NCI-H345 treated with DMSO at 0.1 percent for 48 hours (cell line): Measurements from ENCODE around the gene UGT2A1.

ENCODE experiments used
- DNase-seq: peaks from one replicate; lab custom pipeline; 2025; ENCODE audit not compliant: unreplicated experiment; lab: John Stamatoyannopoulos, UW

Gene UGT2A1

DNA sequence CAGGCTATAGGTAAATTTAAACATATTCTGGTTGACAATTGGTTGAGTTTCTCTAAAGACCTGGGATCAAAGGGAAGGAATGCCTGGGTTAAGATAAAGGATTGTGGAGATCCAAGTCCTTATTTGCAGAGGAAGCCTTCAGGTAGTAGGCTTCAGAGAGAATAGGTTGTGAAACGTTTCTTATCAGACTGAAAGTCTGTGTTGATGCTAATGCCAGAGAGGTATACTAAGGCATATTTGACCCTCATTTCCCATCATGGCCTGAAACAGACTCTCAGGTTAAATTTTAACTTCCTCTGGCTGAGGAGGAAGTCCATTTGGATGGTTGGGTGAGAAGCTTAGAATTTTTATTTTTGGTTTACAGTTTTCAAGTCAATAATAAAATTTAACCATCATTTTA is 61.7 kb downstream of the UGT2A1 start:
- DNase-seq, result no peak

DNA sequence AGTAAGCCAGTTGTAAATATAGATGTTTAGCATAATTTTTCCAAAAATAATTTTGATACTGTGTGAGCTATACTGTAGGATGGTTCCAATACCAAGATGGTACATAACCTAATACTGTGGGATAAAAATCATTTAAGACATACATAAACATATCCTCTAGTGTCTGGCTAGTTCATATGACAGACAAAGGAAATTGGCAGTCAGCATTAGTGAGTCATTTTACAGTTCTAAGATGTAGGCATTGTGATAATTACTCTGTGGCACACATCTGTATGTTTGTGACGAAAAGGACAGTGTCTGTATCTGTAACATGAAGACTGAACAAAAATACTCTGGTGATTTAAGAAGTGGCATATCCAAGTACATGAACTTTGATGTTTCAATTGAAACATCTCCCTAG is 63.2 kb downstream of the UGT2A1 start:
- DNase-seq, result no peak

DNA sequence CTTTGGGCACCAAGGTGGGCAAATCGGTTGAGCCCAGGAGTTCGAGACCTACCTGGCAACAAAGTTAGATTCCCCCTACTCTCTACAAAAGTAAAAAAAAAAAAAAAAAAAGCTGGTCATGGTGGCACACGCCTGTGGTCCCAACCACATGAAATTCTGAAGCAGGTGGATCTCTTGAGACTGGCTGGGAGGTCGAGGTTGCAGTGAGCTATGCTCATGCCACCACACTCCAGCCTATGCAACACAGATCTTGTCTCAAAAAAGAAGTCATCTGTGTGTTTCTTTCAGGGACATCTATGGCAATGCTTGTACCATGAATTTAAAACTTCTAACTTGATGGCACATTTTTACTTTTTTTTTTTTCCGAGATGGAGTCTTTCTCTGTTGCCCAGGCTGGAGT is 68.9 kb downstream of the UGT2A1 start:
- DNase-seq, result no peak

DNA sequence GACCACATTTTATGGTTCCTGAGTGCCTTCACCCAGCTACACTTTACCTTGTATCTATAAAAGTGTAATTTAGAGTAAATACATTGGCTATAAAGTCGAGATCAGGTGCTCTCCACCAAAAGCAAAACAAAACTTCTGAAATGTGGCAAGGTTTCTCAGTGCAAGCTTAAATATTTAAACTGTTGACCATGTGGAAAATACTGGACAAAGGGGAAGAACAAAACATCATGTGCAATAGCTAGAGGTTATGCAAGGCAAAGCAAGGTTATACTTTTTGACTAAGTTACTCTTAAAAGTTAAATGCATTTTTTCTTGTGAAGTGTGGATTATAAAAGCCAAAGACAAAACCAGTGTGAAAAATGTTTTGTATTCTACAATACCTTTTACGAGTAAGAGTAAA is 69.5 kb downstream of the UGT2A1 start:
- no peak for DNase-seq

DNA sequence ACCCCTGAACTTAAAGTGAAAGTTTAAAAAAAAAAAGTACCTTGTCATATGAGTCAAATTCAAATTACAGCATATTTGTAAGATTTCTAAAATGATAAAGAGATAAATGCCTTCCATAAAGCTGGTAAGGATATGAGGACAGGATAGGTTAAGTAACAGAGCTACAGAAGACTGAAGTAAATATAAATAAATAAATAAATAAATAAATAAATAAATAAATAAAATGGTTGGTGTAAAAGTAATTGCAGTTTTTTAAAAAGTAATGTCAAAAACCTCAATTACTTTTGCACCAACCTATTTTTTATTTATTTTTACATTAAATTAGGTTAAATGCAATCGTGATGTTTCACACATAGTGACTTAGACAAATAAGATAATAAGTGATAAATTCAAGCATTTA is 75.8 kb downstream of the UGT2A1 start:
- no peak for DNase-seq

DNA sequence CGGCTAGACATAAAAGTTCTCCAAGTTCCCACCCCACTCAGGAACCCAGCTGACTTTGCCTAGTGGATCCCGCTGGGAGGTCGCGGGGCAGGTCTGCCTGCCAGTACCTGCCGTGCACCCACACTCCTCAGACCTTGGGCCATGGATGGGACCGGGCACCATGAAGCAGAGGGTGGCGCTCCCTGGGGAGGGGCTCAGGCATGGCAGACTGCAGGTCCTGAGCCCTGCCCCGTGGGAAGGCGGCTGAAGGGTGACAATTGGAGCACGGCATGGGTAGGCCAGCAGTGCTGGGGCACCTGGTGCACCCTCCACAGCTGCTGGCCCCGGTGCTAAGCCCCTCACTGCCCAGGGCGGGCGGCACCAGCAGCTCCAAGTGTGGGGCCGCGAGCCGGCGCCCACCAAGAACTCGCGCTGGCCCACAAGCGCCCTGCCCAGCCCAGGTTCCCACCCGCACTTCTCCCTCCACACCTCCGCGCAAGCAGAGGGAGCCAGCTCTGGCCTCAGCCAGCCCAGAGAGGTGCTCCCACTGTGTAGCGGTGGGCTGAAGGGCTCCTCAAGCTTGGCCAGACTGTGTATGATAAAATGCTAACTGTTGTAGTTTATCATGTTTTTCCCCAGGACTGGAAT is 76.7 kb downstream of the UGT2A1 start:
- no peak for DNase-seq

DNA sequence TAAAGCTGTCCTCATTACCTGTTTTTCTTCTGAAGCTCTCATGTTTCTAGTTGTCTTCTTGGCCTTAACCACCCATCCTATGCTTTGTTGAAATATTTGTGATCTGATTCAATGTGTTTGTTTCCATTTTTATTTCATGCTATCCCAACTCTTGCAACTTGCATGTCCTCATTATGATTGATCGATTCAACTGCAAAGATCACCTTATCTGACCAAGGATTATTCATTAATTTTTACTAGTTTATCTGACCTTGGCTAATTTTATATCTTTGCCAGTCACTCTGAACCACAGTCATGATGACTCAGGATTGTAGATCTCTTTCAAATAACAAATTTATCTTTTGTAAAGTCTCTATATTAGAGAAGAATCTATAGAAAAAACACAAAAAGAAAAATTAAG is 84.3 kb downstream of the UGT2A1 start:
- no peak for DNase-seq

DNA sequence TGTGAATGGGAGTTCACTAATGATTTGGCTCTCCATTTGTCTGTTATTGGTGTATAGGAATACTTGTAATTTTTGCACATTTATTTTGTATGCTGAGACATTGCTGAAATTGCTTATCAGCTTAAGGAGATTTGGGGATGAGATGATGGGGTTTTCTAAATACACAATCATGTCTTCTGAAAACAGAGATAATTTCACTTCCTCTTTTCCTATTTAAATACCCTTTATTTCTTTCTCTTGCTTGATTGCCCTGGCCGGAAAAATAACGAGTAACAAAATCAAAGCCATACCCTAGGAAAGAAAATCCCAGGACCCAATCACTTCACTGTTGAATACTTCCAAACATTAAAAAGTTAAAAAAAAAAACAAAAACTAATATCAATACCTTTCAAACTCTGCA is 89.6 kb downstream of the UGT2A1 start:
- DNase-seq, result no peak

DNA sequence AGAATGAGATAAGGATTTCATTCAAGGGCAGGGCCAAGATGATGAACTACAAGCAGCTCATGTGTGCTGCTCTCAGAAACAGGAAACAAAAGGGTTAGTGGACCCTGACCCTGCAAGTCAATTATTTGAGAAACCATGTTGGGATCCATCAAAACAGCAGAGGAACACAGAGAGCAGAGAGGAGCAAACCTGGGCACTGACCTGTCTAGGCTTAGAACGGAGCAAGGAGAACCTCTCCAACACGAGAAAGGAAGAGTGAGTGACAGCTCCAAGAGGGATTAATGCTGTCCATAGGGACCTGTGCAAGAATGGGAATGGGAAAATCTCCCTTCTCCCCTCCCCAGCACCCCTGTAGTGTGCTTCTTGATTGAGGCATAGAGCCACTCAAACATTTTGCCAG is 103.4 kb downstream of the UGT2A1 start:
- no peak for DNase-seq

DNA sequence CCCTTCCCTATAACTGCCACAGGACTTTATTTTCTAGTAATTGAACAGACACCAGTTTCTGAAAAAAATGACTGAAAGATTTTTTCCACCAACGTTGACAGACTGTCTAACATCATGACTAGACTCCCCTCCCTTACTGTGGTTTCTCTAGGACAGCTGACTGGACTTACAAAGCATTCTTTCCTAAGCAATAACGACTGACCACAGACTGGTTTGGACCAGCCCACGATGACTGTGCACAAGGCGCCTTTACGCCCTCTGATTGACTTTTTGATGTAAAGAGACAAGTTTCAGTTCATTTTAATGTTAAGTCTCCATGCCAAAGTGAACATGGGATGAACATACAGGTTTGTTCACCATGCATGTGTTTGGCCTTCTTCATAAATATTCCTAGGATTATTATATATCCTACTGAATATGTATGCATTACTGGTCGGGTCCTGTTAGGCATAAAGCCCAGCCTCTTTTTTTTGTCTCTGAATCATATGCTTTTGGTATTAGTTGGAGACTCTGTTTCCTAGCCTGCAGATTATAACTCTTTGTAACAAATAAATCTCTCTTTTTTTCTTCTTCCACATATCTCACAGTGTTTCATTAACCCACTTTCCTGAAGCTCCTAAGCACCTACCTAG is 106.8 kb downstream of the UGT2A1 start:
- no peak for DNase-seq
